Trophoblast cell (in vitro differentiated cells and primary cell): ENCODE measurements around the gene CNPPD1.

Source experiments
- DNase-seq, 2 donors: peaks; one replicate each; pipeline ENCODE4 v3.0.0-alpha.2; 2016
- H2AFZ ChIP-seq: 2 replicates; pipeline ENCODE4 v1.6.1; 2013; ENCODE audit warnings: low read length, moderate library complexity, mild to moderate bottlenecking; ENCODE audit not compliant: insufficient read depth, poor library complexity
- H2AK5ac ChIP-seq: 2 replicates; pipeline ENCODE4 v1.6.1; 2013; ENCODE audit warnings: mild to moderate bottlenecking, low read length
- H2BK120ac ChIP-seq: 2 replicates; pipeline ENCODE4 v1.6.1; 2013; ENCODE audit warnings: low read length, mild to moderate bottlenecking, moderate library complexity; ENCODE audit not compliant: insufficient read depth, poor library complexity
- H2BK12ac ChIP-seq: 2 replicates; pipeline ENCODE4 v1.6.1; 2013; ENCODE audit warnings: mild to moderate bottlenecking, low read length, moderate library complexity
- H2BK5ac ChIP-seq: 2 replicates; pipeline ENCODE4 v1.6.1; 2013; ENCODE audit warnings: low read length, low read depth, moderate library complexity, mild to moderate bottlenecking; ENCODE audit not compliant: poor library complexity
- H3K14ac ChIP-seq: 2 replicates; pipeline ENCODE4 v1.6.1; 2013; ENCODE audit warnings: mild to moderate bottlenecking, low read length
- H3K18ac ChIP-seq: 2 replicates; pipeline ENCODE4 v1.6.1; 2013; ENCODE audit warnings: mild to moderate bottlenecking, low read length
- H3K23ac ChIP-seq: 2 replicates; pipeline ENCODE4 v1.6.1; 2013; ENCODE audit warnings: low read length
- H3K27ac ChIP-seq: 2 replicates; pipeline ENCODE4 v1.5.1; 2013; ENCODE audit warnings: low read depth, mild to moderate bottlenecking, inconsistent platforms, low read length, moderate library complexity
- H3K27me3 ChIP-seq: 2 replicates; pipeline ENCODE4 v1.6.1; 2013; ENCODE audit warnings: inconsistent platforms, mild to moderate bottlenecking, low read length, moderate library complexity; ENCODE audit not compliant: insufficient read depth
- H3K36me3 ChIP-seq, 2 experiments: 1 replicate in 1 of 2; 2 replicates in 1 of 2; pipeline ENCODE4 v1.6.1; 2013; ENCODE audit warnings: low read length in 2 of 2, mild to moderate bottlenecking in 2 of 2, moderate library complexity in 1 of 2; ENCODE audit not compliant: insufficient read depth in 2 of 2, control insufficient read depth in 1 of 2
- H3K4ac ChIP-seq: 2 replicates; pipeline ENCODE4 v1.6.1; 2013; ENCODE audit warnings: low read depth, mild to moderate bottlenecking, low read length, moderate library complexity
- H3K4me1 ChIP-seq, 2 experiments: 1 replicate in 1 of 2; 2 replicates in 1 of 2; pipeline ENCODE4 v1.6.1; 2013; ENCODE audit warnings: low read length in 2 of 2, mild to moderate bottlenecking in 2 of 2, moderate library complexity in 1 of 2; ENCODE audit not compliant: insufficient read depth in 2 of 2, control insufficient read depth in 1 of 2
- H3K4me2 ChIP-seq: 2 replicates; pipeline ENCODE4 v1.6.1; 2013; ENCODE audit warnings: inconsistent platforms, mild to moderate bottlenecking, low read length, moderate library complexity
- H3K4me3 ChIP-seq: 2 replicates; pipeline ENCODE4 v1.5.1; 2013; ENCODE audit warnings: mild to moderate bottlenecking, low read depth, low read length, inconsistent platforms
- H3K79me1 ChIP-seq: one replicate; pipeline ENCODE4 v1.6.1; 2013; ENCODE audit warnings: low read length
- H3K79me2 ChIP-seq: 2 replicates; pipeline ENCODE4 v1.6.1; 2013; ENCODE audit warnings: low read length, mild to moderate bottlenecking; ENCODE audit not compliant: control insufficient read depth, insufficient read depth, poor library complexity
- H3K9ac ChIP-seq: 2 replicates; pipeline ENCODE4 v1.6.1; 2013; ENCODE audit warnings: mild to moderate bottlenecking, low read length
- H3K9me3 ChIP-seq: 2 replicates; pipeline ENCODE4 v1.6.1; 2013; ENCODE audit warnings: low read depth, mild to moderate bottlenecking, control low read depth, inconsistent platforms, low read length; ENCODE audit not compliant: insufficient read depth
- H4K12ac ChIP-seq: 2 replicates; pipeline ENCODE4 v1.6.1; 2013; ENCODE audit warnings: low read depth, mild to moderate bottlenecking, low read length, moderate library complexity
- H4K8ac ChIP-seq: 2 replicates; pipeline ENCODE4 v1.6.1; 2013; ENCODE audit warnings: low read depth, mild to moderate bottlenecking, low read length, moderate library complexity
- H4K91ac ChIP-seq: one replicate; pipeline ENCODE4 v1.6.1; 2013; ENCODE audit warnings: low read depth, mild to moderate bottlenecking, low read length, moderate library complexity
- WGBS: extraction: QIAGEN DNeasy Blood & Tissue Kit; methylation state at CpG from one replicate; pipeline ENCODE4 v1.1.7; 2013; ENCODE audit warnings: missing lambda C conversion rate; ENCODE audit not compliant: insufficient read length, insufficient coverage; ENCODE audit errors: extremely low coverage; 5-methylcytosine and 5-hydroxymethylcytosine counted together

CNPPD1 gene

GRCh38 chr2:219198974-219199373, 22.2 kb upstream of the CNPPD1 start:
- no peaks in the 10 kb centered on the region for H3K79me1 ChIP-seq
- no peaks in the 10 kb centered on the region for H3K27me3 ChIP-seq
- no peak overlapping the region for H3K4ac ChIP-seq
- no peaks in the 10 kb centered on the region for H3K9me3 ChIP-seq
- H2AK5ac ChIP-seq, result no peak overlapping the region
- no peak overlapping the region for H4K12ac ChIP-seq
- no peak overlapping the region for H4K91ac ChIP-seq
- no peak overlapping the region for H3K9ac ChIP-seq
- no CpG with 5 or more reads among the region's 5 CpGs for WGBS
- H3K36me3 ChIP-seq, result no peaks in the 10 kb centered on the region
- H3K4me1 ChIP-seq, result no peaks in the 10 kb centered on the region
- no peak overlapping the region for H2BK5ac ChIP-seq
- no peak for DNase-seq
- no peak overlapping the region for H3K23ac ChIP-seq
- H3K14ac ChIP-seq, result no peak overlapping the region
- H3K18ac ChIP-seq, result no peak overlapping the region
- no peak overlapping the region for H3K27ac ChIP-seq
- no peaks in the 10 kb centered on the region for H3K79me2 ChIP-seq
- H3K4me3 ChIP-seq, result no peak overlapping the region
- H4K8ac ChIP-seq, result no peak overlapping the region
- no peak overlapping the region for H2BK120ac ChIP-seq
- H2AFZ ChIP-seq, result no peak overlapping the region
- no peak overlapping the region for H2BK12ac ChIP-seq
- no peak overlapping the region for H3K4me2 ChIP-seq

GRCh38 chr2:219197388-219197787, 20.7 kb upstream of the CNPPD1 start:
- no peak overlapping the region for H2BK5ac ChIP-seq

GRCh38 chr2:219186754-219187456, 10.2 kb upstream of the CNPPD1 start:
- Histone ChIP-seq H2BK12ac (no peak overlapping the region), H4K8ac (no peak overlapping the region), H3K79me2 (no peaks in the 10 kb centered on the region), H3K4me3 (no peak overlapping the region), H2BK120ac (no peak overlapping the region), H3K9ac (no peak overlapping the region), H3K23ac (no peak overlapping the region), H3K36me3 (peaks cover 15 to 22% of the 10 kb centered on the region in 2 experiments), H2BK5ac (no peak overlapping the region), H3K4me2 (no peak overlapping the region), H3K27ac (no peak overlapping the region), H2AK5ac (no peak overlapping the region), H3K18ac (no peak overlapping the region), H3K4me1 (no peaks in the 10 kb centered on the region), H3K79me1 (no peaks in the 10 kb centered on the region), H3K27me3 (no peaks in the 10 kb centered on the region), H4K91ac (no peak overlapping the region), H3K14ac (no peak overlapping the region), H2AFZ (no peak overlapping the region), H3K9me3 (no peaks in the 10 kb centered on the region), H3K4ac (no peak overlapping the region), H4K12ac (no peak overlapping the region)
- DNase-seq, result no peak
- no CpG with 5 or more reads among the region's 7 CpGs for WGBS

More at GRCh38 chr2:219197388-219197787, 20.7 kb upstream of the CNPPD1 start:
- Histone ChIP-seq H2AFZ (no peak overlapping the region), H3K4me1 (no peaks in the 10 kb centered on the region), H4K12ac (no peak overlapping the region), H2BK12ac (no peak overlapping the region), H4K8ac (no peak overlapping the region), H3K4ac (no peak overlapping the region), H3K9ac (no peak overlapping the region), H3K14ac (no peak overlapping the region), H3K27ac (no peak overlapping the region), H3K18ac (no peak overlapping the region), H3K9me3 (no peaks in the 10 kb centered on the region), H3K4me2 (no peak overlapping the region), H3K27me3 (no peaks in the 10 kb centered on the region), H4K91ac (no peak overlapping the region), H3K4me3 (no peak overlapping the region), H3K36me3 (no peaks in the 10 kb centered on the region), H2AK5ac (no peak overlapping the region), H3K23ac (no peak overlapping the region), H3K79me1 (no peaks in the 10 kb centered on the region), H3K79me2 (no peaks in the 10 kb centered on the region), H2BK120ac (no peak overlapping the region)
- no peak for DNase-seq
- WGBS, result no CpG with 5 or more reads among the region's 1 CpG

GRCh38 chr2:219184121-219184520, 7.4 kb upstream of the CNPPD1 start:
- H3K36me3 ChIP-seq, result peaks cover 38 to 47% of the 10 kb centered on the region in 2 experiments
- no peak overlapping the region for H3K4ac ChIP-seq
- no peaks in the 10 kb centered on the region for H3K9me3 ChIP-seq
- H4K8ac ChIP-seq, result no peak overlapping the region
- H3K4me1 ChIP-seq, result no peaks in the 10 kb centered on the region
- no peaks in the 10 kb centered on the region for H3K27me3 ChIP-seq
- H3K79me1 ChIP-seq, result no peaks in the 10 kb centered on the region
- H3K4me3 ChIP-seq, result no peak overlapping the region
- H4K91ac ChIP-seq, result no peak overlapping the region
- no peak overlapping the region for H3K14ac ChIP-seq
- no peak overlapping the region for H3K18ac ChIP-seq
- no peak overlapping the region for H2AK5ac ChIP-seq
- H3K79me2 ChIP-seq, result no peaks in the 10 kb centered on the region
- DNase-seq, result no peak
- no peak overlapping the region for H2BK120ac ChIP-seq
- no peak overlapping the region for H3K23ac ChIP-seq
- H3K4me2 ChIP-seq, result no peak overlapping the region
- no peak overlapping the region for H3K9ac ChIP-seq
- H3K27ac ChIP-seq, result no peak overlapping the region
- H2BK12ac ChIP-seq, result no peak overlapping the region
- H2BK5ac ChIP-seq, result no peak overlapping the region
- no peak overlapping the region for H4K12ac ChIP-seq
- no CpG with 5 or more reads among the region's 2 CpGs for WGBS
- H2AFZ ChIP-seq, result no peak overlapping the region
